Prostate gland (tissue), 2 donors: Measurements from ENCODE around the gene TFPI.

ENCODE experiments used
- POLR2AphosphoS5 ChIP-seq: sonication (generic); formaldehyde crosslinking; IDR thresholded peaks from one replicate; pipeline ENCODE4 v1.6.1; 2017; ENCODE audit warnings: antibody characterized with exemption
- TF ChIP-seq, protein P1 (sequence below), 4 experiments: fragments of 200-600 bp in 2 of 4; fragments of 450-650 bp in 2 of 4; sonication (generic) in 2 of 4; IDR thresholded peaks; 1 replicate in 3 of 4; 2 replicates in 1 of 4; pipeline ENCODE4 v1.5.1; 2016 to 2019; ENCODE audit warnings: antibody characterized with exemption in 4 of 4, mild to moderate bottlenecking in 2 of 4, moderate library complexity in 2 of 4

GRCh38 chr2:187477051-187477450, 77.2 kb downstream of the TFPI start:
- TF ChIP-seq, protein P1, sequence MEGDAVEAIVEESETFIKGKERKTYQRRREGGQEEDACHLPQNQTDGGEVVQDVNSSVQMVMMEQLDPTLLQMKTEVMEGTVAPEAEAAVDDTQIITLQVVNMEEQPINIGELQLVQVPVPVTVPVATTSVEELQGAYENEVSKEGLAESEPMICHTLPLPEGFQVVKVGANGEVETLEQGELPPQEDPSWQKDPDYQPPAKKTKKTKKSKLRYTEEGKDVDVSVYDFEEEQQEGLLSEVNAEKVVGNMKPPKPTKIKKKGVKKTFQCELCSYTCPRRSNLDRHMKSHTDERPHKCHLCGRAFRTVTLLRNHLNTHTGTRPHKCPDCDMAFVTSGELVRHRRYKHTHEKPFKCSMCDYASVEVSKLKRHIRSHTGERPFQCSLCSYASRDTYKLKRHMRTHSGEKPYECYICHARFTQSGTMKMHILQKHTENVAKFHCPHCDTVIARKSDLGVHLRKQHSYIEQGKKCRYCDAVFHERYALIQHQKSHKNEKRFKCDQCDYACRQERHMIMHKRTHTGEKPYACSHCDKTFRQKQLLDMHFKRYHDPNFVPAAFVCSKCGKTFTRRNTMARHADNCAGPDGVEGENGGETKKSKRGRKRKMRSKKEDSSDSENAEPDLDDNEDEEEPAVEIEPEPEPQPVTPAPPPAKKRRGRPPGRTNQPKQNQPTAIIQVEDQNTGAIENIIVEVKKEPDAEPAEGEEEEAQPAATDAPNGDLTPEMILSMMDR (IDR thresholded peaks at IDR 0.05) = no peak
- no peak for TF ChIP-seq POLR2AphosphoS5
